AML-193 (cell line): ENCODE results near the gene CPLANE2.
"Not testable (repeated sequence)": the region's sequence is repeated elsewhere in the genome, so short reads cannot be mapped to it uniquely, and the experiment has no call there.

Source experiments
- DNase-seq, 2 experiments: peaks; one replicate each; lab custom pipeline; 2025; lab: John Stamatoyannopoulos, UW

The CPLANE2 gene

GRCh38 chr1:16229976-16230740 lies 6.8 kb downstream of the CPLANE2 start:
- DNase-seq, result no peak

- no peak for DNase-seq
Measured at GRCh38 chr1:16226490-16227179, 10.3 kb downstream of the CPLANE2 start.

GRCh38 chr1:16226129-16226489 lies 10.9 kb downstream of the CPLANE2 start:
- DNase-seq, result no peak

GRCh38 chr1:16224472-16224871 lies 12.5 kb downstream of the CPLANE2 start:
- no peak for DNase-seq

- DNase-seq, result not testable (repeated sequence)
Measured at GRCh38 chr1:16222716-16223115, 14.3 kb downstream of the CPLANE2 start.

GRCh38 chr1:16221499-16221898 lies 15.5 kb downstream of the CPLANE2 start:
- no peak for DNase-seq

- DNase-seq, result no peak
Measured at GRCh38 chr1:16219968-16220500, 16.9 kb downstream of the CPLANE2 start.

- no peak for DNase-seq
Measured at GRCh38 chr1:16218674-16219071, 18.3 kb downstream of the CPLANE2 start.

GRCh38 chr1:16218014-16218673 lies 18.8 kb downstream of the CPLANE2 start:
- DNase-seq, result no peak

GRCh38 chr1:16217061-16217785 lies 19.8 kb downstream of the CPLANE2 start:
- DNase-seq, result peak; percentile 67 to 71

GRCh38 chr1:16215882-16216753 lies 20.9 kb downstream of the CPLANE2 start:
- no peak for DNase-seq

GRCh38 chr1:16215240-16215639 lies 21.7 kb downstream of the CPLANE2 start:
- not testable (repeated sequence) for DNase-seq

GRCh38 chr1:16213544-16213943 lies 23.4 kb downstream of the CPLANE2 start:
- DNase-seq, result not testable (repeated sequence)

- DNase-seq, result no peak
Measured at GRCh38 chr1:16213013-16213412, 24.0 kb downstream of the CPLANE2 start.

- no peak for DNase-seq
Measured at GRCh38 chr1:16212251-16212961, 24.6 kb downstream of the CPLANE2 start, which contains the start of gene ARHGEF19. Gene ARHGEF19 (minus strand): TSS chr1:16212652. CDS start chr1:16209054, 3,598 bp downstream.

GRCh38 chr1:16211824-16212223 lies 25.2 kb downstream of the CPLANE2 start:
- no peak for DNase-seq

GRCh38 chr1:16210581-16210980 lies 26.4 kb downstream of the CPLANE2 start:
- no peak for DNase-seq

GRCh38 chr1:16209847-16210407 lies 27.1 kb downstream of the CPLANE2 start:
- DNase-seq, result no peak

GRCh38 chr1:16209132-16209846 lies 27.7 kb downstream of the CPLANE2 start:
- DNase-seq, result no peak
